ENCODE data around the gene CCDC18.

DNA sequence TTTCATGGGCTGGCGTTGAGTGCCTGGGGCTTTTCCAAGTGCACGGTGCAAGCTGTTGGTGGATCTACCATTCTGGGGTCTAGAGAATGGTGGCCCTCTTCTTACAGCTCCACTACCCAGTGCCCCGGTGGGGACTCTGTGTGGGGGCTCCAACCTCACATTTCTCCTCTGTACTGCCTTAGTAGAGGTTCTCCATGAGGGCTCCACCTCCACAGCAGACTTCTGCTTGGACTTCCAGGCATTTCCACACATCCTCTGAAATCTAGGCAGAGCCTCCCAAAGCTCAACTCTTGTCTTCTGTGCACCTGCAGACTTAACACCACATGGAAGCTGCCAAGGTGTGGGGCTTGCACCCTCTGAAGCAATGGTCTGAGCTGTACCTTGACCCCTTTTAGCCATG is 82.1 kb downstream of the CCDC18 start:
- TF ChIP-seq CTCF (IDR thresholded peaks at IDR 0.05) (no peak), POLR2A (IDR thresholded peaks at IDR 0.05) (no peak)

Data from adrenal gland (tissue), 5 donors.